Astrocyte of the spinal cord (primary cell): ENCODE measurements around the gene PTBP1.
"Not testable (repeated sequence)": the region's sequence is repeated elsewhere in the genome, so short reads cannot be mapped to it uniquely, and the experiment has no call there.

Source experiments
- DNase-seq: peaks from one replicate; pipeline ENCODE4 v3.0.0; 2011; ENCODE audit warnings: low read depth, low spot score
- H3K4me3 ChIP-seq: 2 replicates; pipeline ENCODE4 v1.5.1; 2011; ENCODE audit warnings: low read depth, mild to moderate bottlenecking, low read length, moderate library complexity
- CTCF ChIP-seq: IDR thresholded peaks from 2 replicates; pipeline ENCODE4 v1.5.1; 2012; ENCODE audit warnings: low read depth, mild to moderate bottlenecking, low read length, inconsistent platforms
- in situ Hi-C: cut with HindIII; loops from 2 replicates; pipeline ENCODE4 v1.10.0; 2017; ENCODE audit warnings: low sequenced_read_pairs

Gene PTBP1

DNA sequence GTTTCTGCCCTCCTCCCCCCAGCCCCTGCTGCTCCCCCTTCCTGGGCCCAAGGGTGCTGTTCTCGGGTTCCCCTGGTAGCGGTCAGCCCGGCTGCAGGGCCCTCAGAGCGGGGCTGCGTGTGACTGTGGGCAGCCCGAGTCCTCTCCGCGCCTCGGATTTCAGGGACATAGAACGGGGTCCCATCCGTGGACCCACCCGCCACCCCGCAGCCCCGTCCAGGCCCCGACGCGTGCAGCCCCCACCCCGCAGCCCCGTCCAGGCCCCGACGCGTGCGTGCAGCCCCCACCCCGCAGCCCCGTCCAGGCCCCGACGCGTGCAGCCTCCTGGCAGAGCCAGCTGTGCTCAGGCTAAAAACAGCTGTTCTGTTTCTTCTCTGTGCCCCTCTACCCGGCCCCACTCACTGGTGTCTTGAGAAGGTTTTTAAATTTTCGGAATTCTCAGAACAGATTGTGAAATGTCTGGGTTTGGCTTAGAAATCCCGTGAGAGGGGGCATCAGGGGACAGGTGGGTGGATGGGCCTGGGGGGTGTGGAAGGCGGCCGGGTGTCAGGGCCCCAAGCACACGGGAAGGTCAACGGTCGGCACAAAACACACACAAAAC is 38.1 kb downstream of the PTBP1 start:
- in situ Hi-C loops: no loop called here
- H3K4me3 ChIP-seq: no peak overlapping the region
- no peak for DNase-seq
- TF ChIP-seq CTCF: no peak

DNA sequence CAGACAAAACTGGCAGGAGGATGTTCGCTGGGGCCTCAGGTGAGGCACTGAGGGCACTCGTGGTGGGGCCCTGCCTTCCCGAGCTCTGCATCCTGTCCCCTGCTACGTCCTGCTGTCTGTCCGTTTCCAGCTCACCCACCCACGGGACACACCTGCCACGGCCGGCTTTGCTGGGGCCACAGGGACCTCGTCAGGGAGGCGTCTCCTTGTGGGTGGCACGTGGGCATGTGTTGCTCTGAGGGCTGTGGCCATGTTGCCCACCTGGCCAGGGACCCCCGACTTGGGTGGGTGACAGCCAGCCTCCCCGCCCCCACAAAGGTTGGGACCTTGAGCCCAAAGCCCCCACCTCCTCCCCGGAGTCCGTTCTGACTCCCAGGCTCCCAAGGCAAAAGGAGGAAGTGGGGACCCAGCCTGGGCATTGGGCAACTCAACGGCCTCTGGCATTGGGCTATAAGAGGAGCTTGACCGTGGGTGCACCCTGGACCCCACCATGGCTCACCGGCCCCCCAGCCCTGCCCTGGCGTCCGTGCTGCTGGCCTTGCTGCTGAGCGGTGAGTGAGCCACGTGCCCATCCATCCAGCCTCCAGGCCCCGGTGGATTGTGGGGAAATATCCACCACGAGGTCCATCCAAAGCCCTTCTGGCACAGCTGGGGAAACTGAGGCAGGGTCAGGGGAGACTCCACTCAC is 43.4 kb downstream of the PTBP1 start, which contains the start of gene PRTN3:
PRTN3 (plus strand) TSS at position 481 of the 688 bp plus-strand sequence; CDS start at position 491, 10 bp downstream.
- in situ Hi-C loops: no loop called here
- H3K4me3 ChIP-seq: no peak within 1 kb of the TSS
- no peak for TF ChIP-seq CTCF

GRCh38 chr19:842802-843179 is 45.5 kb downstream of the PTBP1 start:
- in situ Hi-C loops, DNase-seq, H3K4me3 ChIP-seq: not testable (repeated sequence)

More for the DNA sequence above, 43.4 kb downstream of the PTBP1 start, which contains the start of gene PRTN3:
- DNase-seq: no peak

DNA sequence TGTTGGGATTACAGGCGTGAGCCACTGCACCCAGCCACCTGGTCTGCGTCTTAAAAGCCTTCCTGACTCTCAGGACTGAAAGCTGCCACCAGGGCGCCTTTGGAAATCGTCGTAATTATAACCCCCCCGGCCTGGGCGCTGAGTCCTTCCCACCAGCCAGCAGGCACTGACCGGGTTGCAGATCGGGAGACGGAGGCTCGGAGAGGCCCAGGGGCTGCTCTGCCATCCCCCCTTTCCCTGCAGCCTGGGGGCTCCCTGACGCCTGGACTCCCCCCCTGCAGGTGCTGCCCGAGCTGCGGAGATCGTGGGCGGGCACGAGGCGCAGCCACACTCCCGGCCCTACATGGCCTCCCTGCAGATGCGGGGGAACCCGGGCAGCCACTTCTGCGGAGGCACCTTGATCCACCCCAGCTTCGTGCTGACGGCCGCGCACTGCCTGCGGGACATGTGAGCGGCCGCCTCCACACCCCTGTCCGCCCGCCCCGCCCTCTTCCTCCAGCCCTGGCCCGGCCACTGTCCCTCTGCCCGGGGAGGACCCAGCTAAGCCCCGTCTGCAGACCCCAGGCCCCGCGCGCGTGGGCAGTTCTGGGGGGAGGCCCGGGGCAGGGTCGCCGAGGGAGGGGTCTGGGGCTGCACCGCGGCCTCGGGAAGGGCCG is 46.1 kb downstream of the PTBP1 start:
- DNase-seq: no peak
- no peak overlapping the region for H3K4me3 ChIP-seq
- in situ Hi-C loops: no loop called here
- no peak for TF ChIP-seq CTCF

DNA sequence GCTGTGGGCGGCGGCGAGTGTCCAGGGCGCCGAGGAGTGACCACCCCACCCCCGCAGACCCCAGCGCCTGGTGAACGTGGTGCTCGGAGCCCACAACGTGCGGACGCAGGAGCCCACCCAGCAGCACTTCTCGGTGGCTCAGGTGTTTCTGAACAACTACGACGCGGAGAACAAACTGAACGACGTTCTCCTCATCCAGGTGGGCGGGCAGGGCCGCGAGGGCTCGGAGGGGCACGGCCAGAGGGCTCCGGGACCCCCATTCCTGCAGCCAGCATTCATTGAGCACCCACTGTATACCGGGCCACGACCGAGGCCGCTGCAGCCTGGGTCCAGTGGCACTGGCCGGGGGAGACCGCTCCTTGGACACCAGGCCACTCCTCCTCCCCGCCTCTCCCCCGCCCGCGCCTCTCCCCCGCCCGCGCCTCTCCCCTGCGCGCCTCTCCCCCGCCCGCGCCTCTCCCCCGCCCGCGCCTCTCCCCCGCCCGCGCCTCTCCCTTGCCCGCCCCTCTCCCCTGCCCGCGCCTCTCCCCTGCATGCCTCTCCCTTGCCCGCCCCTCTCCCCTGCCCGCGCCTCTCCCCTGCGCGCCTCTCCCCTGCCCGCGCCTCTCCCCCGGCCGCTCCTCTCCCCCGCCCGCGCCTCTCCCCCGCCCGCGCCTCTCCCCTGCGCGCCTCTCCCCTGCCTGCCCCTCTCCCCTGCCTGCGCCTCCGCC is 46.7 kb downstream of the PTBP1 start:
- no peak for DNase-seq
- no peak for TF ChIP-seq CTCF
- H3K4me3 ChIP-seq: no peak overlapping the region
- in situ Hi-C loops: no loop called here

DNA sequence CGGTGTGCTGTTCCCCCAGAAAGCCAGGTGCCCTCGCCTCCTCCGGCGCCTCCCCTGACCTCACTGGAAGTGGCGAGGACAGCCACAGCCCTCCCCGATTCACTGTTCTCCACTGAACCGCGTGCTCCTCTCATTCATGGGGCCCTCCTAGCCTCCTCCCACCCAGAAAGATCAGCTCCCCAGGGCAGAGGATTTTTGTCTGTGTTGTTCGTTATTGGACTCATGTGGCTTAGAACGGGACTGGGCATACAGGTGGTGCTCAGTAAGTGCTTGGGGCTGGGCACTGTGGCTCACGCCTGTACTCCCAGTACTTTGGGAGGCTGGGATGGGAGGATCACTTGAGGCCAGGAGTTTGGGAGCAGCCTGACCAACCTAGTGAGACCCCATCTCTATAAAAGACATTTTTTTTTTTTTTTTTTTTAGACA is 47.3 kb downstream of the PTBP1 start:
- DNase-seq: no peak

More for the DNA sequence above, 47.3 kb downstream of the PTBP1 start:
- no peak for TF ChIP-seq CTCF
- in situ Hi-C loops: no loop called here
- no peak overlapping the region for H3K4me3 ChIP-seq
